NCI-H510A treated with DMSO at 0.1 percent for 48 hours (cell line): ENCODE results near the gene FOXP2.

Experiments used
- DNase-seq: peaks from one replicate; lab custom pipeline; 2025; lab: John Stamatoyannopoulos, UW

Gene FOXP2

GRCh38 chr7:114653364-114654088 lies 238.9 kb downstream of the FOXP2 start:
- DNase-seq = peak; percentile 84

DNA sequence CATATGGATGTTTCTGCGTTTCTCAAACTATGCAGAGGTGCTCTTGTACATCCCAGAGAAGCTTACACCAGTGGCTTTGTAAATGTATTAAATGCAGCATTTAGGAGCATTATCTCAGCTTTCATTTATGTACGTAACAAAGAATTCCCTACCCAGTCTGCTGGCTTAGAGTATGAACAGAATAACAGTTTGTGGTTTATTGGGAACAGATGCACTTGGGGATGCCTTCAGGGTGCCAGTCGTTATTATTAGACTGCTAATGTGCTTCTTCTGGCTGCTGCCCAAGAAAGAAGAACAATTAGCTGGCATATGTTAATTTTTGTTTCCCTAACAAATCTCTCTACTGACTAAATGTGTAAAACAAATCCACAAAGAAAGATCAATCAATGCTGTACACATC lies 241.9 kb downstream of the FOXP2 start:
- no peak for DNase-seq

DNA sequence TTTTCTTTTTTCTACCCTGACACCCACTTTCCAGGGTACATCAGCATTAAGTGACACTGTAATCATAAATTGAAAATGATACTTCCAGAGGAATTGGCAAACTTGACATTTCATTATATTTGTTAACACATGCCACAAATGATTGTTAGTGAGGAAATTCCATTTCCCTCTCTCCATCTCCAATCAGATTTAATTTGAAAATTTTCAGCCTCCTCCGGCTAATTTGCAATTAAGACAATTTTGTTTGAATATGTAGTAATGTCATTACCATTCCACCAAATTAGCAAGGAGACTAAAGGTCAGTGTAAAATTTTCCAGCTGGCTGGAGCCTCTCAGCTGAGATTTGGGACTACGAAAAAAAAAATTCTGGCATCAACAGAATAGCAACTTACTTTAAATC lies 242.7 kb downstream of the FOXP2 start:
- no peak for DNase-seq

DNA sequence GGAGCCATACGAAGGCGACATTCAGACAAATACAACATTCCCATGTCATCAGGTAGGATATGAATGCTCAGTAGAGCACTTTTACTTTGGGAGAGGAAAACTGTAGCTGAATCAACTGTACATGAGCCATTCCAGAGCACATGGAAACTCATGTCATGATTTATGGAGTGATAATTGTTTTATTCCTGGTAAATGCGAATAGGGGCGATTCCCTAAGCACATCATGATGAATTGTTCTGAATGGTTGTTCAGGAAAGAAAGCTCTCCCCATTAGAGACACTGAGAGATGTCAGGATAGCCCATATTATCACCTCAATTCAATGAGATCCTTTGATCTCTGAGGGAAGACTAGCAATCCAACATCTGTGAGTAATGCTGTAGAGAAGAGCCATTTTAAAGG lies 243.6 kb downstream of the FOXP2 start:
- DNase-seq = no peak

DNA sequence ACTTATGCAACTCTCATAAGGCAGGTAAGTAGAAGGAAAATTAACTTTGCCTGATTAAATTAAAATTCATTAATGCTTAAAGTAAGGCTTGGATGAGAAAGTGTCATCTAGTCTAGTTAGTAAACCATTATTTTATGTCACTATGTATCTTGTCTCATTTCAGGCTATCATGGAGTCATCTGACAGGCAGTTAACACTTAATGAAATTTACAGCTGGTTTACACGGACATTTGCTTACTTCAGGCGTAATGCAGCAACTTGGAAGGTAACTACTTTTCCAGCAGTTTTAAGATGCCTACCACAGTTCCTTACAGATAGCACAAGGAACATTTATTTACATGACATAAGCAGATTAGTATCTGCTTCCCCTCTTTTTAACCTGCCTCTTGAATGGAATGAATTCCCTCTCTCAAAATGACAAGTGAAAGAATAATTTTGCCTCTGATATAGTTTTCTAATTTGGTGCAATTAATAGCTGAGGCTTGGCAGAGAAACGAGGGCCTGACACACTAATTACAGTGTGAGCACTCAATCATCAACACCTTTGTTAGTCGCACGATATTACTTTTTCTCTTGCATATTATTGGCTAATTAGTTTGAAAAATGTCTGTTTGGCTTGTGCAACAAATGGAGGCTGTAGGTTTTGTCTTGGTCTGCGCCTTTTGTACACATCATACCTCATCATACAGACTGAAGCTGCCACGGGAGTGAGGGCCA lies 245.0 kb downstream of the FOXP2 start:
- DNase-seq = peak; percentile 56

DNA sequence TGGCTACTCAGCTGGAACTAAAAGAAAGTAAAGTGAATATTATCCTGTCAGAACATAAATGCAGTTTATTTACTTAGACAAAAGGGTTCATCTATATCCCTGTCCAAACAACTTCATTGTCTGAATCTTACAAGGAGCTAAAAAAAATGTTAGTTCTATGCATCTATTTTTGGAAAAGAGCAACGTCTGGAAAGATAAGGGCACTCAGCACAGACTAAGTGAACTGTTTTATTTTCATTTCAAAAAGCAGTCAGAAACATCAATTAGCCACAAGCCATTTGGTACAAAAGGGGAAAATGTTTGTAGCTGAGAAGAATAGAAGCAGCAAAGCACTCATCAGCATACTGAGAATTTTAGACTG lies 245.5 kb downstream of the FOXP2 start:
- DNase-seq = peak; percentile 56

DNA sequence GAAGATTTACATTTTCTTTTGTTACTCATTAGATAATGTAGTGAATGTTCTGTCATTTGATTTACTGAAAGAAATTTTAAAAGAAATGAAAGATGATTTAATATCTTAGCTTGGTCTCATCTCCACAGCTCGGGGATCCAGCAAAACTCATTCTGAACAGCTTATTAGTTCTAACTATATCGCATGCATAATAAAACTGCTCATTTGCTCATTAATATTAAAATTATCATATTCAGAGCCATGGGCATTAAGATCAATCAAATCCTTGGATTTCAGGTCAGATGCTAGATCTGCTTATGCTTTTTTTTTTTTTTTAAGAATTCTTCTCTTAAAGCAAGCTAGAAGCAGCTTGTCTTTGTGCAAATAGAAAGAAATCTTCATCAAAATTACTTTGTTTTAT lies 246.1 kb downstream of the FOXP2 start:
- DNase-seq = no peak

GRCh38 chr7:114662002-114662677 lies 247.5 kb downstream of the FOXP2 start:
- DNase-seq = peak; percentile 19

DNA sequence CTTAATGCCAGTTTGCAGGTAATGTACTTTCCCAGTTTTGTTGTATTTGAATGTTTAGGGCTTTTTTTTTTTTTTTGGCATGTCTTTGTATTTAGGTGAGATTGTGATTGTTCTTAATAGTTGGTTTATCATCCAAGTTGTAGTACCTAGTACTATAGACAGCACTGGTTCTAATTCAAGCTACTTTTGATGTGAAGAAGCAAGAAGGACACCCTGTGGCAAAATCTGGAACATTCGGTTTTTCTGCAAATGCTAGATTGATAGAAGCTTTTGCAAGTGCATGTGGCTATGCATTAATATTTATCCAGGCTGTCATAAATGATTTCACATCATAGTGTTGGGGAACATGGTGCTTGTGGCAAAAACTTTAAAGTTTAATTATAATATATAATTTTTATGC lies 248.9 kb downstream of the FOXP2 start:
- peak; percentile 50 for DNase-seq

DNA sequence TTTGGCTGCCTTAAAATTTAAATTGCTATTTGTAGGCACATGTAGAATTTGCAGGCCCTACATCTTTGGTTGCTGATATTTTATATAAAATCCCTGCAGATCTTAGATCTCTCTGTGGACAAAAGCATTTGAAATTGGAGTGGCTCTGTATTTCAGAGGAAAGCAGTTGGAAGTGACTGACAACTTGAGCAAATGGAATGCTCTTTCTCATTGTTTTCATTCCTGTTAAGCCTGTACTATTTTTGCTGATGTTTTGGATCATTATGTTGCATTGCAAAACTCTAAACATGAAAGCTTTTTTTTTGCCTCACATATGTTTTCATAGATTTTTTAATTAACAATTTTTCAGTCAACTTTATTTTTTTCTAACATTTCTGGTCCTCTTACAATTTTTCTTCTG lies 256.1 kb downstream of the FOXP2 start:
- DNase-seq = no peak

DNA sequence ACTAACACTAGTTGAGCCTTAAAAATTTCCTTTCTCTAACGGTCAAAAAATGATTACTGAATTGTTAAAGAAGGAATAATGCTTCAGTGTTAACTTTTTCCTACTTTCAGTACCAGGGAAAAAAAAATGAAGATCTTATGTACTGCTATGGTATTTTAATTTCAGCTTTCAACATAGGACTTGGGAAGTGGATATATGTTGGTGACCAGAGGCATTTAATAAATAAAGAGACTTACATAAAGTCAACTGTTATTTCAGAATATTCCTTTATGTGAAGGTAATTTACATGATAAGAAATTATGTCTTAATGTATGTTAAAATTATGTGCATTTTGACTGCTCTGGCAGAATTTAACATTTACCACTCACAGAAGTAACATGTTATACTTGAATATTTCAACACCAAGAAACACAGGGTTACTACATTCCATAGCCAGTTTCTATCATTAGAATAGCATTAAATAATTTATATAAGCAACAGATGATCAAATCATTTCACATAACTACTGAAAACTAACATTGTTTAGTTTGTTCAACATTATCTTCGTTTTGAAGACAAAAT lies 257.0 kb downstream of the FOXP2 start:
- no peak for DNase-seq

- no peak for DNase-seq
These were observed 263.5 kb downstream of the FOXP2 start for GRCh38 chr7:114678116-114678515.

DNA sequence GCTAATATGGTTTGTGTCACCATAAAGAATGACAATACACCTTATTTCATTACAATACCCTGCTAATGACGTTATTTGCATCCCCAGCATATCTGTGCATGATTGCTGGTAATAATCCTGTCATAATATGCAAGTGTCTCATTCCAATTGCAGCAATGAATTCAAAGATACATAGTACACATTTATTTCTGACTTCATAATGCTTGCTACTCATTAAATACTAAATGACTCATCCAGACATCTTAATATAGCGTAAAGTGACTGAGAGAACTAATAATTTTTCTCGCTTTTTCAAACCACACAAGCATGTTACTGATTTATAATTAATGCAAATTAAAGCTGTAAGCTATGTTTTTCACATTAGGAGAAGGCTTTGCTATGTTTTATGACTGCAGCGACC lies 272.6 kb downstream of the FOXP2 start:
- no peak for DNase-seq

- no peak for DNase-seq
These were observed 273.9 kb downstream of the FOXP2 start for GRCh38 chr7:114688443-114689055.

GRCh38 chr7:114689406-114689805 lies 274.8 kb downstream of the FOXP2 start:
- no peak for DNase-seq

- DNase-seq = no peak
These were observed 277.0 kb downstream of the FOXP2 start for GRCh38 chr7:114691605-114692004.

GRCh38 chr7:114695182-114695581 lies 280.6 kb downstream of the FOXP2 start:
- DNase-seq = no peak

DNA sequence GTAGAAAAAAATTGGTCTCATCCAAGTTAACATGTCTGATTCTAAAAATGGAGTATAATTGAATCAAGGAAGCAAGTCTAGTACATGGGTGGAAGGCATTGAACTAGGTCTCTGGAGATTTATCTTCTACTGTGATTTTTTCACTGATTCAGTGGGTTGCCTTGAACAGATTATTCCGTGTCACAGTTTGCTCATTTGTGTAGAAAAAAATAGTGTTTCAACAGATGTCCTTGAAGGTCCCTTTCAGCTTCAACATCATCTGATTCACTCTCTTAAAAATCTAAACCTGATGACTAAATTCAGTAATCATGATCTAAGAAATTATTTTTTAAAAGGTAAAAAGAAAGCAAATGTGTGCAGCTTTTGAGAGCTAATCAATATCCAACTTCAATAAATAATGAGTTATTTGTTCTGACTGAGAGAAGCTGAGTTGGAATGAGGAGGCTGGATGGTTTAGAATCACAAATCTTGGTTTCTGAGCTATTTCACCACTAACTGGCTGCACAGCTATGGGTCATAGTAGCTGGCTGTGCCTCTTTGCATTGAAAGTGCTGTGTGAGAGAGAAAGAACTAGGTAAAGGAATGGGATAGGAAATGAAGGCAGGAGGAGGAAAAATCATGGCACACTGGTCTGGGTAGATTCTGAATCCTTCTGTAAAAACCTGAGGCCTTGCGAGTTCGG lies 285.8 kb downstream of the FOXP2 start:
- DNase-seq = no peak

DNA sequence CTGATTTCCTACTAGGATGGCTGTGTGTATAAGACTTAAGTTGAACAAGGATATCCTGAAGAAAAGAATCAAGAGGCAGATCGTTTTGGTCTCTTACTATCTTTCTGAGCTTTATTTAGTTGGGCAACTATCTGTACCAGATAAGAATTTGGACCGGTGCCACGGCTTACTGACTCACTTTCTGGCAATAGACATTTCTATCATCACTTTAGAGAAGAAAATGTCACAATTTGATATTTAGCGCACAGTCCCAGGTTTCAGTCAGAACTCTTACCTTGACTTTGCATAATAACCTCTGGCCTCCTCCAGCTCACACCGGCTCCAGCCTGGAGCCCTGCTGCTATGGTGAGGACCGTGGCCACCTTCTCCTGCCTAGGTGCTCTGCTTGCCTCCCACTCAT lies 289.1 kb downstream of the FOXP2 start:
- DNase-seq = no peak

DNA sequence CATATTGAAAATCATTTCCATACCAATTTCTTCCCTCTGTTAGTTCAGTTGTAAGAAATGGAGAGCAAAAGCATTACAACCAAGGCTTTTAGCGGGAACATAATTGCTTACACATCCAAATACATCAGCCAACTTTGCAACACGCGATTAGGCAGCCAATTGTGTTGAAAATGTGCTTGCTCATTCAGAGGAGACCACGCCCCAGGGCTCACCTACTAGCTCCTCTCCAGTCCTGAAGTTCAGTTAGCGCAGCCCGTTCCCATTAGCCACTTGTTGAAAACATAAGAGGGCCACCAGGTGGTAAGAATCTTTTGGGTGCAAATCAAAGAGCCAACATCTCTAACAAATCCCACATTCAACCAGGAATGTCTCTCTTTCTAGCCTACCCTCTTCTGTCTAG lies 294.0 kb downstream of the FOXP2 start:
- no peak for DNase-seq

- DNase-seq = no peak
These were observed 295.9 kb downstream of the FOXP2 start for GRCh38 chr7:114710499-114710898.

DNA sequence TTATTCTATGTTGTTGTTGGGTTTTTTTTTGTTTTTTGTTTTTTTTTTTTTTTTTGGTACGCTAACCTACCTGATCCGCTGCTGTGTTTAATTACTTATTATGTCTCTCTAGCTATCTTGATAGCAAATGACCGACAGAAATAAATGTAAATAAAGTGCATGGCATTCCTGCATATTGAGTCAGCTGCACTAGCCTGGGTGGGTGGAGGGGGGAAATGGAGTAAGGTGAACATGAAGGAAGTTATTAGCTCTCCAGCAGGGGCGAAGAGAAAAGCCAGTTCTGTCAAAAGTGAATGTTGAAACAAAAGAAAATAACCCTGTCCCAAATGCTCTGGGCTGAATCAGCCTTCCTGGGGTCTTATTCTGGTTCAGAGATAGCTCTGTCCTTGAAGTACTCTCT lies 296.6 kb downstream of the FOXP2 start:
- no peak for DNase-seq
